GM19372 (cell line): ENCODE results near the gene ZNF549.
"Not testable (repeated sequence)": the region's sequence is repeated elsewhere in the genome, so short reads cannot be mapped to it uniquely, and the experiment has no call there.

Experiments
- ATAC-seq: cut with Tn5 transposase; IDR thresholded peaks from one replicate; pipeline ENCODE4 v1.9.1; 2021; ENCODE audit warnings: mild to moderate bottlenecking, low read depth, moderate library complexity; ENCODE audit not compliant: unreplicated experiment

The ZNF549 gene

DNA sequence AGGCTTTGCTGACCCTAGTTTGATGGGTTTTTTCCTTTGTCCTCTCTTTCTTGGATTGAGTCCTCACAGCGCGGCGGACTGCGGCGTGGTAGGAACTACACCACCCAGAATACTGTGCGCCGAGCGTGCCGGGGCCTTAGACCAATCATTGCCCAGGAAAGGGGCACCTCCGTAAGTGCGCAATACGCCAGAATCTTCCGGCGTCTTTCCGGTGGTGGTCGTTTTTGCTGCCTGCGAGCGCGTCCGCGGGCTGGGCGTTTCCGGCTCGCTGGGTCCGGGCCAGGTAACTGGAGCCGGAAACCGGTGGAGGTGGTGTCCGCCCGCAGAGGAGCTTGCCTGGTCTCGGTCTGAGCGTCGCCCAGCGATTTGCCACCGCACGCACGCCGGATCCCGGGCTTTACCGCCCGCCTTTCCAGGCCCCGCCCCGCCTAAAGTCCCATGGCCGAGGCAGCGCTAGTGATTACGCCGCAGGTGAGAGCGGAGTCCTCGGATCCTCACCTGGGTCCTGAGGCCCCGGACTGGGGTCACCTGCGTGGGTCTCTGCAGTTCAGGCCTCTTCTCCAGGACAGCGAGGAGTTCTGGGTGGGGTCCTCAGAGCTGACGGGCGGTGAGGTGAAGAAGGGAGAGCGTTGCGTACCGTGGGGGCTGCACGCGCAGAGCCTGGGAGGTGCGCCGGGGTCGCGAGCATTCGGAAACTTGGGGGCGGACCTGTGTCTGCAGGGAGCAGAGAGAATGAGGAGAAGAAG, at the start of gene ZNF549:
ZNF549 (plus strand) TSS at position 221 of the 746 bp plus-strand sequence; CDS start at position 439, 218 bp downstream.
- ATAC-seq = peak; percentile 98

- peak; percentile 89 for ATAC-seq
Measured at GRCh38 chr19:57487477-57488298, 39.5 kb upstream of the ZNF549 start, which contains the start of gene ZNF419. ZNF419 (plus strand) TSS chr19:57487750; CDS start chr19:57487951, 201 bp downstream.

GRCh38 chr19:57488299-57488644, 38.9 kb upstream of the ZNF549 start:
- not testable (repeated sequence) for ATAC-seq

DNA sequence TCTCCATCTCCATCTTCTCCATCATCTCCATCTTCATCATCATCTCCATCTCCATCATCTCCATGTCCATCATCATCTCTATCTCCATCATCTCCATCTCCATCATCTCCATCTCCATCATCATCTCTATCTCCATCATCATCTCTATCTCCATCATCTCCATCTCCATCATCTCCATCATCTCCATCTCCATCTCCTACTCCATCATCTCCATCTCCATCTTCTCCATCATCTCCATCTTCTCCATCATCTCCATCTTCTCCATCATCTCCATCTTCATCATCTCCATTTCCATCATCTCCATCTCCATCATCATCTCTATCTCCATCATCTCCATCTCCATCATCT, 27.9 kb upstream of the ZNF549 start:
- ATAC-seq = not testable (repeated sequence)

DNA sequence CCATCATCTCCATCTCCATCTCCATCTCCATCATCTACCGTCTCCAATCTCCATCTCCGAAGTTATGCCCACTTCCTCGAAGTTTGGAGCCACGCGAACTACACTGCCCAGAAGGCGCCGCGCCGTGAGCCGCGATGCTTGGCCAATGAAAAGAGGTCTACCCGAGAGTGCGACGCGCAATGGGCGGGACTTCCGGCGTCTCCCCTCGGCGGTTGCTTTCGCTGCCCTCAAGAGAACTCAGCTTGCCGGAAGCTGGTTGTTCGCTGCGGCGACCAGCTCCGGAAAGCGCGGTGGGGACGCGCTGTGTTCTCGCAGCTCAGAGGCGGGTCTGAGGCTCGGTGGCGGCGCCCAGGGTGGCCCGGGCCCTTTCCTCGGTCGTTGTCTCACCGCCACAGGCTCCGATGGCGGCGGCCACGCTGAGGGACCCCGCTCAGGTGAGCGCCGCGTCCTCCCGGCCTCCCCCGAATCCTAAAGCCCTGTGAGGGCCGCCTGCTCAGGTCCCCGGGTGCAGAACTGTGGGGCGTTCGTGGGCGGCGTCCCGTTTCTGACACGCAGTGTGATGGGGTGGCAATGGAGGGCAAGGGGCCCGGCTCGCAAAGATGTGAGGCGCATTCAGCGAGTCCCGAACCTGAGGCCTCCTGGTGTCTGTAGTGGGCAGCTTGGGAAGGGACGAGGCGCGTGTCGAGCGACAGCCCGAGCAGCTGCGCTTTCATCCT, 27.3 kb upstream of the ZNF549 start, which contains the start of gene ZNF773:
ZNF773 (plus strand) TSS at position 259 of the 716 bp plus-strand sequence; CDS start at position 402, 143 bp downstream.
- ATAC-seq = peak; percentile 99

DNA sequence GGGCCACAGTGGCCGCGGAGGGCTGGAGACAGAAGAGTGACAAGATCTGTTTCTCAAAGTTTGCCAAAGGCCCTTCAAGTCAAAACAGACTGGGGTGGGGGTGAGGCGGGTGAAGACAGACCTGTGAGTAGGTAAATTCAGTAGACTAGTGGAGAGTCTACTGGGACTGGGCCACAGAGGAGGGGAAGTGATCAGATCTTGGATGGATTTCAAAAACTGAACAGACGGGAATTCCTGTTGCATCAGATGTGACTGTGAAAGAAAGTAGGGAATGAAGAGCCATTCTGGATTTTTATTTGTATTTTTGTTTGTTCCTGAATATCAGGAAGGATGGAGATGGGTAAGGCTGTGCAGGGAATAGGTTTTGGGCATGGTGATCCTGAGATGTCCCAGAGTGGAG, 26.8 kb upstream of the ZNF549 start:
- ATAC-seq = not testable (repeated sequence)

- ATAC-seq = no peak
Measured at GRCh38 chr19:57506163-57506562, 21.0 kb upstream of the ZNF549 start.

- ATAC-seq = no peak
Measured at GRCh38 chr19:57511484-57511883, 15.7 kb upstream of the ZNF549 start.

DNA sequence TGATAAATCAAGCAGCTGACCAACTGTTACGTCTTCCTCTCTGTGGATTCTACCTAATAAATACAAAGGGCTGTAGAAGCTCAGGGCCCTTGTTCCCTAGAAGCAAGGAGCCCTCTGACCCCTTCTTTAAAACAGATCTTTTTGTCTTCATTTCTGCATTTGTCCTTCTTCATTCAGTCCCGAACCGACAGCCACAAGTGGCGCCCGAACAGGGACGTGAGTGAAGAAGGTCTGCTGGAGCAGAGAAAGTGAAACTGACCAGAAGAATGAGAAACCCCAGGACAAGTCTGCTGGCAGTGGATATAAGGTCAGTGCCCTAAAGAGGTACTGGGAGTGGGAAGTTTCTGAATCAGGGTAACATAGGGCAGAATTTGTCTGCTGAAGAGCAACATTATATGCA, 14.3 kb upstream of the ZNF549 start:
- no peak for ATAC-seq

DNA sequence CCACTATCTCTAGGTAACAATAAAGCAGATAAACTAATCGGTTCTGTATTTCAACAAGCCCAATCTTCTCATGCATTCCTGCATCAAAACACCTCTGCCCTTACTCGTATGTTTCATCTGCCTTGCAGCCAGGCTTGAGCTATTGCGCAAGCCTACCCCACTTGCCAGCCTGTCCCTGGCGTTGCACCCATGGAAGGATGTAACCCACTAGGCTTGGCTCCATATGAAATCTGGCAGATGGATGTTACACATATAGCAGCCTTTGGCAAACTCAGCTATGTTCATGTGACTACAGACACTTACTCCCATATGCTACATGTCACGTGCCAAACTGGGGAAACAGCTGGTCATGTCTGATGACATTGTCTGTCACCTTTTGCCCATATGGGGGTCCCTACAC, 11.9 kb upstream of the ZNF549 start:
- no peak for ATAC-seq

DNA sequence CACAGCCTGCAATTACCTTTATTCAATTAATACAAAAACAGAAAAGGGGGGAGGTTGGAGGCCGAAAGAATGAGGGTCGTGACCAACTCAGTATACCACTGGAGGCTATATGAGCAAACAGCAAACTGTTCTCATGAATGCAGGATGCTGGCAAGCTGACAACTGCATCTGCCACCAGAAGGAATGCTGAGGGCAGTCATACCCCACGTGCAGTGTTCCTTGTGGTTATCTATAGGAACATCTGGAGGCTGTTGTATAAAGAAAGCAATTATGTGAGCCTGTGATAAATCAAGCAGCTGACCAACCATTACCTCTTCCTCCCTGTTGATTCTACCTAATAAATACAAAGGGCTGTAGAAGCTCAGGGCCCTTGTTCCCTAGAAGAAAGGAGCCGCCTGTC, 9.1 kb upstream of the ZNF549 start:
- ATAC-seq = not testable (repeated sequence)

GRCh38 chr19:57537953-57538547, 10.9 kb downstream of the ZNF549 start:
- ATAC-seq = no peak

DNA sequence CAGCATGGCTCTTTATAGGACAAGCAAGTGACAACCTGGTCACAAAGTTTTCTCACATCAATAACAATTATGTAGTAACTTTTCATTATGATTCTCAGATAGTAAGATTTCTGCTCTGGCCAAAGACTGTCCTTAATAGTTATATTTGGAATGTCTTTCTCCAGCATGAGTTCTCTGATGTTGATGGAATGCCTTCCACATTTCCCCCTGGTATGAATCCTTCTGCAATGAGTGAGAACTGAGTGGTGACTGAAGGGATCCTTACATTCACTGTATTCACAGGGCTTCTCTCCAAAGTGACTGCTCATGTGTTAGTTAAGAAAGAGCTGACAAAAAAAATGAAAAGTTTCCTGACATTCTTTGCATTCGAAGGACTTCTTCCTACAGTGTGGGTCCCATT, 19.4 kb downstream of the ZNF549 start:
- no peak for ATAC-seq

- no peak for ATAC-seq
Measured at GRCh38 chr19:57552432-57552831, 25.3 kb downstream of the ZNF549 start.

GRCh38 chr19:57557659-57558058, 30.5 kb downstream of the ZNF549 start:
- ATAC-seq = no peak

- ATAC-seq = no peak
Measured at GRCh38 chr19:57558525-57558924, 31.4 kb downstream of the ZNF549 start.

DNA sequence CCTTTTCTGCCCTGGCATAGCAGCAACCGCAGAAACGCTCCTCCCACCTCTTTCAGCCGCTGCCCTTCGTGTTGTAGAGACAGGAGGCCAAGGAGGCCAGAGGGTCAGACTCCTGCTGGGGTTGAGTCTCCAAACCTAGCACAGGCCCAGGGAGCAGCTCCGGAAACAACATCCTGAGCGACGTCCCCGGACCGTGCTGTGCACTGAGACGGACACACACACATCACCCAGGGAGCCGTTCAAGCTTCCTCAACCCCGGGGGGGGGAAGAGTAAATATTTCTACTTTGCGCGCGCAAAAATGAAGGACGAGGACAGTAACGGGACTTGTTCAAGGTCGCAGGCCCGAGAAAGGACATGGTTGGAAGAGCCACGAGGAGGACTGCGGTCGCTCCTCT, 31.9 kb downstream of the ZNF549 start:
- peak; percentile 18 for ATAC-seq

GRCh38 chr19:57559404-57560025, 32.4 kb downstream of the ZNF549 start, which contains the start of gene ZNF550:
ZNF550 (minus strand) TSS chr19:57559863; CDS start chr19:57559682, 181 bp downstream.
- peak; percentile 96 for ATAC-seq

GRCh38 chr19:57560049-57560491, 32.9 kb downstream of the ZNF549 start:
- no peak for ATAC-seq

GRCh38 chr19:57563547-57563946, 36.4 kb downstream of the ZNF549 start:
- no peak for ATAC-seq
